SK-N-SH treated with all-trans-retinoic acid at 6 μM for 48 hours (cell line): ENCODE data around the gene GPER1.

Experiments
- ARNTL ChIP-seq: fragments of 450-650 bp; formaldehyde crosslinking; IDR thresholded peaks from 2 replicates; pipeline ENCODE4 v1.5.0; 2020; ENCODE audit warnings: low read depth, mild to moderate bottlenecking, moderate library complexity, borderline replicate concordance
- BACH2 ChIP-seq: fragments of 250-450 bp; sonication (Bioruptor Pico); IDR thresholded peaks from 2 replicates; pipeline ENCODE4 v1.9.0; 2021; ENCODE audit warnings: mild to moderate bottlenecking, borderline replicate concordance
- PATZ1 ChIP-seq: fragments of 250-450 bp; sonication (Bioruptor Pico); IDR thresholded peaks from 2 replicates; pipeline ENCODE4 v1.8.0; 2020; ENCODE audit warnings: mild to moderate bottlenecking, moderate library complexity, borderline replicate concordance
- PPARA ChIP-seq: fragments of 250-450 bp; sonication (Bioruptor Pico); IDR thresholded peaks from 2 replicates; pipeline ENCODE4 v1.5.0; 2020; ENCODE audit warnings: mild to moderate bottlenecking, borderline replicate concordance
- SNAI2 ChIP-seq: fragments of 250-450 bp; sonication (Bioruptor Pico); IDR thresholded peaks from 2 replicates; pipeline ENCODE4 v1.5.0; 2020; ENCODE audit warnings: mild to moderate bottlenecking, moderate library complexity
- TCF4 ChIP-seq: fragments of 250-450 bp; sonication (Bioruptor Pico); IDR thresholded peaks from 2 replicates; pipeline ENCODE4 v1.8.0; 2021; ENCODE audit warnings: mild to moderate bottlenecking, moderate library complexity, borderline replicate concordance
- ZFP30 ChIP-seq: fragments of 450-650 bp; formaldehyde crosslinking; IDR thresholded peaks from 2 replicates; pipeline ENCODE4 v1.5.0; 2022; ENCODE audit warnings: mild to moderate bottlenecking, moderate library complexity
- ZNF8 ChIP-seq: fragments of 450-650 bp; formaldehyde crosslinking; IDR thresholded peaks from 2 replicates; pipeline ENCODE4 v1.5.0; 2020; ENCODE audit warnings: mild to moderate bottlenecking, moderate library complexity

GRCh38 chr7:1081931-1082401 is 5.9 kb upstream of the GPER1 start:
- no peak for TF ChIP-seq BACH2 (CRISPR knock-in tag)
- TF ChIP-seq ZFP30 (CRISPR knock-in tag): no peak
- TF ChIP-seq PATZ1 (CRISPR knock-in tag): peak; percentile 91; the same call in 1 of the 2 replicates
- no peak for TF ChIP-seq PPARA (CRISPR knock-in tag)
- TF ChIP-seq ZNF8 (CRISPR knock-in tag): no peak
- no peak for TF ChIP-seq ARNTL (CRISPR knock-in tag)
- peak; percentile 94 for TF ChIP-seq TCF4 (CRISPR knock-in tag)
- peak; percentile 84; the same call in 1 of the 2 replicates for TF ChIP-seq SNAI2 (CRISPR knock-in tag)
